B cell (primary cell): Measurements from ENCODE around the gene OTOGL. TPM values are rescaled to one million over a fixed set of nuclear protein-coding genes. Genes with fewer than 3 reads are reported as not detected.

Experiments used
- ATAC-seq: fragments of 200-7000 bp; cut with Tn5 transposase; one replicate; pipeline ENCODE4 v1.10.0; 2021; ENCODE audit warnings: low read depth, mild to moderate bottlenecking, moderate number of reproducible peaks, moderate library complexity
- CTCF ChIA-PET: fragments of 350-600 bp; sonication (Branson Sonifier 250); formaldehyde crosslinking; loops from one replicate; lab custom pipeline; 2021; ENCODE audit warnings: antibody characterized with exemption, inconsistent platforms; lab: Charles Lee
- POLR2A ChIA-PET: fragments of 350-600 bp; sonication (Branson Sonifier 250); formaldehyde crosslinking; loops from one replicate; lab custom pipeline; 2021; ENCODE audit warnings: antibody characterized with exemption; lab: Charles Lee
- DNase-seq: peaks from one replicate; pipeline ENCODE4 v3.0.0; 2013
- H2AFZ ChIP-seq: 2 replicates; pipeline ENCODE4 v1.6.1; 2012; ENCODE audit warnings: mild to moderate bottlenecking, low read depth, low read length; ENCODE audit not compliant: insufficient read depth, poor library complexity, severe bottlenecking
- H3K27ac ChIP-seq, 2 donors: 1 replicate in 1 of 2; 2 replicates in 1 of 2; pipeline ENCODE4 v1.5.1; 2012 to 2013; ENCODE audit warnings: low read length in 2 of 2, mild to moderate bottlenecking in 2 of 2, moderate library complexity in 1 of 2
- H3K27me3 ChIP-seq, 4 experiments: fragments of 200-600 bp in 1 of 4; sonication (generic) in 1 of 4; replicated peaks in 1 of 4; 1 replicate in 2 of 4; 2 replicates in 2 of 4; pipeline versions ENCODE4 v1.6.1 to v1.7.0; 2013 to 2016; ENCODE audit warnings: low read length in 3 of 4, mild to moderate bottlenecking in 2 of 4, mixed read lengths in 1 of 4, moderate library complexity in 1 of 4; ENCODE audit not compliant: insufficient read depth in 4 of 4, control insufficient read depth in 3 of 4; ENCODE audit errors: control extremely low read depth in 1 of 4
- H3K36me3 ChIP-seq, 2 experiments: replicated peaks in 1 of 2; 1 replicate in 1 of 2; 2 replicates in 1 of 2; pipeline versions ENCODE4 v1.6.1 to v1.7.1; 2013; ENCODE audit warnings: low read length in 1 of 2; ENCODE audit not compliant: insufficient read depth in 2 of 2, control insufficient read depth in 1 of 2; ENCODE audit errors: control extremely low read depth in 1 of 2, extremely low read depth in 1 of 2
- H3K4me1 ChIP-seq, 2 donors: fragments of 200-600 bp in 1 of 2; sonication (generic) in 1 of 2; 1 replicate in 1 of 2; 2 replicates in 1 of 2; pipeline versions ENCODE4 v1.5.1 to v1.6.1; 2013 to 2017; ENCODE audit warnings: low read length in 2 of 2; ENCODE audit not compliant: control insufficient read depth in 2 of 2, insufficient read depth in 2 of 2
- H3K4me2 ChIP-seq: replicated peaks from 2 replicates; pipeline ENCODE3; 2012; ENCODE audit warnings: mild to moderate bottlenecking, low read depth, low read length; ENCODE audit not compliant: poor library complexity, severe bottlenecking
- H3K4me3 ChIP-seq, 5 experiments: fragments of 200-600 bp in 1 of 5; sonication (generic) in 1 of 5; 1 replicate in 3 of 5; 2 replicates in 2 of 5; pipeline versions ENCODE4 v1.5.1 to v1.7.0; 2011 to 2016; ENCODE audit warnings: low read length in 4 of 5, mild to moderate bottlenecking in 4 of 5, low read depth in 2 of 5, control low read depth in 1 of 5, moderate library complexity in 1 of 5; ENCODE audit not compliant: insufficient read depth in 1 of 5; ENCODE audit errors: control extremely low read depth in 1 of 5, extremely low read depth in 1 of 5
- H3K79me2 ChIP-seq: fragments of 200-600 bp; sonication (generic); one replicate; pipeline ENCODE4 v1.6.0; 2016; ENCODE audit warnings: low read length; ENCODE audit not compliant: control insufficient read depth, insufficient read depth
- H3K9ac ChIP-seq: fragments of 200-600 bp; sonication (generic); 2 replicates; pipeline ENCODE4 v1.6.1; 2017; ENCODE audit warnings: mild to moderate bottlenecking, low read length, moderate library complexity
- H3K9me3 ChIP-seq, 3 donors: one replicate each; pipeline versions ENCODE4 v1.6.1 to v1.7.1; 2013; ENCODE audit warnings: low read length in 2 of 3; ENCODE audit not compliant: control insufficient read depth in 2 of 3, insufficient read depth in 1 of 3; ENCODE audit errors: control extremely low read depth in 1 of 3
- H4K20me1 ChIP-seq: 2 replicates; pipeline ENCODE4 v1.6.0; 2012; ENCODE audit warnings: mild to moderate bottlenecking, low read length; ENCODE audit not compliant: insufficient read depth, control insufficient read depth, poor library complexity, severe bottlenecking
- H3K27ac Mint-ChIP-seq: one replicate; pipeline ENCODE4 v1.8.0; 2021; ENCODE audit warnings: mixed read lengths
- H3K27me3 Mint-ChIP-seq: one replicate; pipeline ENCODE4 v1.8.0; 2021; ENCODE audit warnings: mixed read lengths
- H3K4me1 Mint-ChIP-seq: one replicate; pipeline ENCODE4 v1.8.0; 2021; ENCODE audit warnings: mixed read lengths
- H3K4me3 Mint-ChIP-seq: one replicate; pipeline ENCODE4 v1.8.0; 2021; ENCODE audit warnings: mixed read lengths
- H3K9me3 Mint-ChIP-seq: one replicate; pipeline ENCODE4 v1.8.0; 2022; ENCODE audit warnings: mixed read lengths; ENCODE audit not compliant: insufficient read depth
- EZH2 ChIP-seq: IDR thresholded peaks from 2 replicates; pipeline ENCODE4 v1.6.1; 2012; ENCODE audit warnings: borderline replicate concordance, low read depth, mild to moderate bottlenecking, moderate library complexity, low read length; ENCODE audit not compliant: insufficient read depth, poor library complexity, severe bottlenecking
- WGBS: methylation state at CpG from one replicate; pipeline ENCODE4 v1.1.5; 2013; ENCODE audit warnings: missing lambda C conversion rate; ENCODE audit not compliant: insufficient coverage; 5-methylcytosine and 5-hydroxymethylcytosine counted together
- intact Hi-C: fragments of 100-400 bp; cut with micrococcal nuclease; formaldehyde crosslinking; loops from one replicate; pipeline ENCODE4 v1.10.0; 2022
- polyA plus RNA-seq: library from polyadenylated mRNA; depleted of rRNA; stranded (reverse); fragments of >200 nt; gene quantifications from 2 replicates; pipeline ENCODE4 v1.2.3, GENCODE V29; 2012
- total RNA-seq, 2 donors: library from RNA; stranded (reverse); fragments of 120-200 nt in 1 of 2; gene quantifications; 1 replicate in 1 of 2; 2 replicates in 1 of 2; pipeline versions ENCODE4 v1.2.3 to v1.2.4, GENCODE V29; 2013 to 2022
- TF ChIP-seq, protein P1 (sequence below): fragments of 200-600 bp; IDR thresholded peaks from one replicate; pipeline ENCODE4 v1.8.0; 2022; ENCODE audit warnings: antibody characterized with exemption, mild to moderate bottlenecking

The OTOGL gene
- total and polyA plus RNA-seq, 2 donors (not counting 1 experiment from before 2014, with no cell fraction given), result not detected

DNA sequence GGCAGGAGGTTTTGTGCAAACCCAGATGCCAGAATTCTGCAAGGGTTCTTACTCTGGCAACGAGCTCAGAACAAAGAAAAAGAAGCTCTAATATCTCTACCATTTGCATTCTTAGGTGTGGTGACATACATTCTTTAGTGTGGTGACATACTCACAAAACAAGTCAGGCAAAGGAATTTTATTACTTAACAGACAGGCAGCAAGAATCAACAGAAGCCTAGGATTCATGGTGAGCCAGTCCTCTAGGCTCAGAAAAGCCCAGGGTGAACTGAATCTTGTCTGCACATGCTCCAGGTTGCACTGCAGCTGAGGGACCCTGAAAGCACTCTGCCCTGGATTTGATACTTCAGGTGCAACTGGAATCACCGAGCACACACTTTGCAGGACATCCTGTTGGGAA lies 222.3 kb downstream of the OTOGL start:
- no peak overlapping the region for H3K27ac Mint-ChIP-seq
- DNase-seq (no peak), ATAC-seq (no peak)
- Histone ChIP-seq H4K20me1 (no peaks in the 10 kb centered on the region), H3K27me3 (no peaks in the 10 kb centered on the region), H3K4me1 (no peaks in the 10 kb centered on the region), H3K9me3 (no peaks in the 10 kb centered on the region), H3K27ac (no peak overlapping the region), H3K4me3 (no peak overlapping the region), H3K36me3 (no peaks in the 10 kb centered on the region), H3K9ac (no peak overlapping the region), H2AFZ (no peak overlapping the region), H3K79me2 (no peaks in the 10 kb centered on the region), H3K4me2 (no peak overlapping the region)
- TF ChIP-seq, protein P1, sequence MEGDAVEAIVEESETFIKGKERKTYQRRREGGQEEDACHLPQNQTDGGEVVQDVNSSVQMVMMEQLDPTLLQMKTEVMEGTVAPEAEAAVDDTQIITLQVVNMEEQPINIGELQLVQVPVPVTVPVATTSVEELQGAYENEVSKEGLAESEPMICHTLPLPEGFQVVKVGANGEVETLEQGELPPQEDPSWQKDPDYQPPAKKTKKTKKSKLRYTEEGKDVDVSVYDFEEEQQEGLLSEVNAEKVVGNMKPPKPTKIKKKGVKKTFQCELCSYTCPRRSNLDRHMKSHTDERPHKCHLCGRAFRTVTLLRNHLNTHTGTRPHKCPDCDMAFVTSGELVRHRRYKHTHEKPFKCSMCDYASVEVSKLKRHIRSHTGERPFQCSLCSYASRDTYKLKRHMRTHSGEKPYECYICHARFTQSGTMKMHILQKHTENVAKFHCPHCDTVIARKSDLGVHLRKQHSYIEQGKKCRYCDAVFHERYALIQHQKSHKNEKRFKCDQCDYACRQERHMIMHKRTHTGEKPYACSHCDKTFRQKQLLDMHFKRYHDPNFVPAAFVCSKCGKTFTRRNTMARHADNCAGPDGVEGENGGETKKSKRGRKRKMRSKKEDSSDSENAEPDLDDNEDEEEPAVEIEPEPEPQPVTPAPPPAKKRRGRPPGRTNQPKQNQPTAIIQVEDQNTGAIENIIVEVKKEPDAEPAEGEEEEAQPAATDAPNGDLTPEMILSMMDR, result no peak
- TF ChIP-seq EZH2, result no peak
- H3K4me3 Mint-ChIP-seq, result no peak overlapping the region
- no peaks in the 10 kb centered on the region for H3K27me3 Mint-ChIP-seq
- no CpG with 5 or more reads among the region's 2 CpGs for WGBS
- ChIA-PET POLR2A (no interaction called here), CTCF (no interaction called here)
- no peaks in the 10 kb centered on the region for H3K4me1 Mint-ChIP-seq
- intact Hi-C loops, result no loop called here
- no peaks in the 10 kb centered on the region for H3K9me3 Mint-ChIP-seq

GRCh38 chr12:80325167-80325959 lies 226.0 kb downstream of the OTOGL start:
- WGBS, result 85% methylated on average over 2 of the region's 4 CpGs
- no peaks in the 10 kb centered on the region for H3K27me3 Mint-ChIP-seq
- H3K9me3 Mint-ChIP-seq, result no peaks in the 10 kb centered on the region
- H3K4me3 Mint-ChIP-seq, result no peak overlapping the region
- Histone ChIP-seq H3K27ac (no peak overlapping the region), H3K4me2 (no peak overlapping the region), H3K9ac (no peak overlapping the region), H3K4me1 (no peaks in the 10 kb centered on the region), H4K20me1 (no peaks in the 10 kb centered on the region), H3K79me2 (no peaks in the 10 kb centered on the region), H3K9me3 (no peaks in the 10 kb centered on the region), H2AFZ (no peak overlapping the region), H3K4me3 (no peak overlapping the region), H3K27me3 (no peaks in the 10 kb centered on the region), H3K36me3 (no peaks in the 10 kb centered on the region)
- DNase-seq (no peak), ATAC-seq (no peak)
- intact Hi-C loops, result no loop called here
- H3K27ac Mint-ChIP-seq, result no peak overlapping the region
- CTCF ChIA-PET, result no interaction called here
- H3K4me1 Mint-ChIP-seq, result no peaks in the 10 kb centered on the region
- TF ChIP-seq EZH2, result no peak
- TF ChIP-seq, protein P1, result no peak
- POLR2A ChIA-PET, result no interaction called here
